Measurements from ENCODE around the gene CTTNBP2.

CTTNBP2 gene

DNA sequence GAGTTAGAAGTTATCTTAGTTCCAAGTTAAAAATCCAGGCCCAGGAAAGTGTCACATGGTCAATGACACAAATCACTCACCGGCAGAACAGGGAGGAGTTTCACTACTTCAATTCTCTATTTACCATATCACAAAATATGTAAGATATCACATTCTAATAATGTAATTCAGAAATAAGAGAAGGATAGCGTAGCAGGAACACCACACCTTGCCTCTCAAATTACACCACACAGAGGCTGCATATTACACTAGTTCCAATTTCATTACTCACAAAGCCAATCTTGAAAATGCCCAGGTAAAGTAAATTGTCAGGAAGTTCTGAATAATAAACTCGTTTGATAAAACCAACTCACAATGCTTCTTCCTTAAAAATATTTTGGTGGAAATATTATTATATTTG lies 169.2 kb downstream of the CTTNBP2 start (continued):
- TF ChIP-seq ZBTB8A (tag by site-specific recombination; IDR thresholded peaks at IDR 0.05) (no peak), ZNF394 (tag by site-specific recombination; IDR thresholded peaks at IDR 0.05; ENCODE audit: borderline replicate concordance) (no peak), REPIN1 (tag by site-specific recombination; IDR thresholded peaks at IDR 0.05; ENCODE audit: low read depth) (no peak), ZSCAN30 (tag by site-specific recombination; IDR thresholded peaks at IDR 0.05) (no peak), ZNF433 (tag by site-specific recombination; IDR thresholded peaks at IDR 0.05; ENCODE audit: low read depth) (no peak), ZNF302 (tag by site-specific recombination; IDR thresholded peaks at IDR 0.05; ENCODE audit: low read depth) (no peak), MEIS1 (CRISPR knock-in tag; IDR thresholded peaks at IDR 0.05; ENCODE audit: borderline replicate concordance) (no peak)
- TF ChIP-seq, protein P1, sequence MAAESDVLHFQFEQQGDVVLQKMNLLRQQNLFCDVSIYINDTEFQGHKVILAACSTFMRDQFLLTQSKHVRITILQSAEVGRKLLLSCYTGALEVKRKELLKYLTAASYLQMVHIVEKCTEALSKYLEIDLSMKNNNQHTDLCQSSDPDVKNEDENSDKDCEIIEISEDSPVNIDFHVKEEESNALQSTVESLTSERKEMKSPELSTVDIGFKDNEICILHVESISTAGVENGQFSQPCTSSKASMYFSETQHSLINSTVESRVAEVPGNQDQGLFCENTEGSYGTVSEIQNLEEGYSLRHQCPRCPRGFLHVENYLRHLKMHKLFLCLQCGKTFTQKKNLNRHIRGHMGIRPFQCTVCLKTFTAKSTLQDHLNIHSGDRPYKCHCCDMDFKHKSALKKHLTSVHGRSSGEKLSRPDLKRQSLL (tag by site-specific recombination; IDR thresholded peaks at IDR 0.05) = no peak
- TF ChIP-seq, protein P2, sequence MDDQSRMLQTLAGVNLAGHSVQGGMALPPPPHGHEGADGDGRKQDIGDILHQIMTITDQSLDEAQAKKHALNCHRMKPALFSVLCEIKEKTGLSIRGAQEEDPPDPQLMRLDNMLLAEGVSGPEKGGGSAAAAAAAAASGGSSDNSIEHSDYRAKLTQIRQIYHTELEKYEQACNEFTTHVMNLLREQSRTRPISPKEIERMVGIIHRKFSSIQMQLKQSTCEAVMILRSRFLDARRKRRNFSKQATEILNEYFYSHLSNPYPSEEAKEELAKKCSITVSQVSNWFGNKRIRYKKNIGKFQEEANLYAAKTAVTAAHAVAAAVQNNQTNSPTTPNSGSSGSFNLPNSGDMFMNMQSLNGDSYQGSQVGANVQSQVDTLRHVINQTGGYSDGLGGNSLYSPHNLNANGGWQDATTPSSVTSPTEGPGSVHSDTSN (CRISPR knock-in tag; IDR thresholded peaks at IDR 0.05) = no peak
- TF ChIP-seq, protein P3, sequence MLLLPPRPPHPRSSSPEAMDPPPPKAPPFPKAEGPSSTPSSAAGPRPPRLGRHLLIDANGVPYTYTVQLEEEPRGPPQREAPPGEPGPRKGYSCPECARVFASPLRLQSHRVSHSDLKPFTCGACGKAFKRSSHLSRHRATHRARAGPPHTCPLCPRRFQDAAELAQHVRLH (tag by site-specific recombination; IDR thresholded peaks at IDR 0.05) = no peak
- TF ChIP-seq, protein P4, sequence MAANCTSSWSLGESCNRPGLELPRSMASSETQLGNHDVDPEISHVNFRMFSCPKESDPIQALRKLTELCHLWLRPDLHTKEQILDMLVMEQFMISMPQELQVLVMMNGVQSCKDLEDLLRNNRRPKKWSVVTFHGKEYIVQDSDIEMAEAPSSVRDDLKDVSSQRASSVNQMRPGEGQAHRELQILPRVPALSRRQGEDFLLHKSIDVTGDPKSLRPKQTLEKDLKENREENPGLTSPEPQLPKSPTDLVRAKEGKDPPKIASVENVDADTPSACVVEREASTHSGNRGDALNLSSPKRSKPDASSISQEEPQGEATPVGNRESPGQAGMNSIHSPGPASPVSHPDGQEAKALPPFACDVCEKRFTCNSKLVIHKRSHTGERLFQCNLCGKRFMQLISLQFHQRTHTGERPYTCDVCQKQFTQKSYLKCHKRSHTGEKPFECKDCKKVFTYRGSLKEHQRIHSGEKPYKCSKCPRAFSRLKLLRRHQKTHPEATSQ (tag by site-specific recombination; IDR thresholded peaks at IDR 0.05) = no peak

DNA sequence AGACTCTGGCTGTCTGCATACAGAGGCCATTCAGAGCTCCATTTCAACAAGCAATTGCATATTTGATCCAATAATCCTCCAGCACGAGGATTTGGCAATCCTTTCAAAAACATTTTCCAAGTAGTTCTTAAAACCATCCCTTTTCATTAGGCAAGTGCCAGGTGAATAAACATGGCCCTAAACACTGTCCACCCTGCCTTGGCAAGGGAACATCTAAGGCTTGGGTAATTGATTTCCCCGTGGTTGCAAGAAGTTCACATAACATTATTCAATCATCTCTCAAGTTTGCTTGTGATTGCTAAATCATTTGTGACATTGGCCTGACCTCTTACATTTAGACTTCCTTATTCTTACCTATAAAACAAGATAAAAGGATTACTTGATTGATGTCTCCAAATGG lies 175.2 kb downstream of the CTTNBP2 start:
- ChIA-PET CTCF (no interaction called here), POLR2A (no interaction called here)

More for the DNA sequence above, 175.2 kb downstream of the CTTNBP2 start:
- Histone ChIP-seq H3K9me3 (ENCODE audit: control insufficient read depth, insufficient read depth, low read depth, low read length) (no peaks in the 10 kb centered on the region), H3K4me1 (ENCODE audit: control insufficient read depth, insufficient read depth, low read length) (no peaks in the 10 kb centered on the region), H3K36me3 (ENCODE audit: control insufficient read depth in 2 of 2, insufficient read depth in 1 of 2, low read length in 2 of 2) (no peaks in the 10 kb centered on the region), H3K27ac (ENCODE audit: extremely low read depth, low read depth, low read length) (no peak overlapping the region), H3K4me3 (ENCODE audit: low read depth, low read length) (no peak overlapping the region)
- no peak for TF ChIP-seq ZNF146 (tag by site-specific recombination; IDR thresholded peaks at IDR 0.05)
- no peak for TF ChIP-seq WT1 (tag by site-specific recombination; IDR thresholded peaks at IDR 0.05)
- TF ChIP-seq SCRT2 (tag by site-specific recombination; IDR thresholded peaks at IDR 0.05) = no peak
- TF ChIP-seq HOXD13 (CRISPR knock-in tag; IDR thresholded peaks at IDR 0.05; ENCODE audit: borderline replicate concordance) = no peak
- TF ChIP-seq IKZF3 (tag by site-specific recombination; IDR thresholded peaks at IDR 0.05) = no peak
- no peak for TF ChIP-seq ZSCAN16 (tag by site-specific recombination; IDR thresholded peaks at IDR 0.05)
- TF ChIP-seq ZNF19 (tag by site-specific recombination; IDR thresholded peaks at IDR 0.05; ENCODE audit: low read depth) = no peak
- no peak for TF ChIP-seq ZNF350 (tag by site-specific recombination; IDR thresholded peaks at IDR 0.05)
- TF ChIP-seq, protein P5, sequence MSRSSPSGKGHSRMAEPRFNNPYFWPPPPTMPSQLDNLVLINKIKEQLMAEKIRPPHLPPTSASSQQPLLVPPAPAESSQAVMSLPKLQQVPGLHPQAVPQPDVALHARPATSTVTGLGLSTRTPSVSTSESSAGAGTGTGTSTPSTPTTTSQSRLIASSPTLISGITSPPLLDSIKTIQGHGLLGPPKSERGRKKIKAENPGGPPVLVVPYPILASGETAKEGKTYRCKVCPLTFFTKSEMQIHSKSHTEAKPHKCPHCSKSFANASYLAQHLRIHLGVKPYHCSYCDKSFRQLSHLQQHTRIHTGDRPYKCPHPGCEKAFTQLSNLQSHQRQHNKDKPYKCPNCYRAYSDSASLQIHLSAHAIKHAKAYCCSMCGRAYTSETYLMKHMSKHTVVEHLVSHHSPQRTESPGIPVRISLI (tag by site-specific recombination; IDR thresholded peaks at IDR 0.05) = no peak
- TF ChIP-seq SALL2 (tag by site-specific recombination; IDR thresholded peaks at IDR 0.05; ENCODE audit: borderline replicate concordance) = no peak
- no peak for TF ChIP-seq ZFP3 (tag by site-specific recombination; IDR thresholded peaks at IDR 0.05; ENCODE audit: low read depth)
- no peak for TF ChIP-seq ZNF654 (tag by site-specific recombination; IDR thresholded peaks at IDR 0.05; ENCODE audit: low read depth)
- TF ChIP-seq, protein P6, sequence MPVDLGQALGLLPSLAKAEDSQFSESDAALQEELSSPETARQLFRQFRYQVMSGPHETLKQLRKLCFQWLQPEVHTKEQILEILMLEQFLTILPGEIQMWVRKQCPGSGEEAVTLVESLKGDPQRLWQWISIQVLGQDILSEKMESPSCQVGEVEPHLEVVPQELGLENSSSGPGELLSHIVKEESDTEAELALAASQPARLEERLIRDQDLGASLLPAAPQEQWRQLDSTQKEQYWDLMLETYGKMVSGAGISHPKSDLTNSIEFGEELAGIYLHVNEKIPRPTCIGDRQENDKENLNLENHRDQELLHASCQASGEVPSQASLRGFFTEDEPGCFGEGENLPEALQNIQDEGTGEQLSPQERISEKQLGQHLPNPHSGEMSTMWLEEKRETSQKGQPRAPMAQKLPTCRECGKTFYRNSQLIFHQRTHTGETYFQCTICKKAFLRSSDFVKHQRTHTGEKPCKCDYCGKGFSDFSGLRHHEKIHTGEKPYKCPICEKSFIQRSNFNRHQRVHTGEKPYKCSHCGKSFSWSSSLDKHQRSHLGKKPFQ (tag by site-specific recombination; IDR thresholded peaks at IDR 0.05) = no peak
- TF ChIP-seq ZNF433 (tag by site-specific recombination; IDR thresholded peaks at IDR 0.05; ENCODE audit: low read depth) = no peak
- TF ChIP-seq ZNF292 (tag by site-specific recombination; IDR thresholded peaks at IDR 0.05; ENCODE audit: borderline replicate concordance, low read depth) = no peak
